Measurements from ENCODE around the gene CKAP5. TPM values are rescaled to one million over a fixed set of nuclear protein-coding genes. Genes with fewer than 3 reads are reported as not detected.

Gene CKAP5
- polyA plus RNA-seq, 1 experiment, result 84.0 TPM

- no peak overlapping the region for H3K4me3 ChIP-seq (ENCODE audit: low read depth, low read length)
- H3K27me3 ChIP-seq (ENCODE audit: control insufficient read depth, insufficient read depth, low read length), result no peaks in the 10 kb centered on the region
- ChIA-PET POLR2A (no interaction called here), CTCF (interaction anchor here (0.6 to 2.6 kb wide), 5 partner anchors 9 to 269 kb away, joined by 3 to 38 read pairs (median 5); no protein-coding TSS in a partner anchor)
- TF ChIP-seq, protein P1, sequence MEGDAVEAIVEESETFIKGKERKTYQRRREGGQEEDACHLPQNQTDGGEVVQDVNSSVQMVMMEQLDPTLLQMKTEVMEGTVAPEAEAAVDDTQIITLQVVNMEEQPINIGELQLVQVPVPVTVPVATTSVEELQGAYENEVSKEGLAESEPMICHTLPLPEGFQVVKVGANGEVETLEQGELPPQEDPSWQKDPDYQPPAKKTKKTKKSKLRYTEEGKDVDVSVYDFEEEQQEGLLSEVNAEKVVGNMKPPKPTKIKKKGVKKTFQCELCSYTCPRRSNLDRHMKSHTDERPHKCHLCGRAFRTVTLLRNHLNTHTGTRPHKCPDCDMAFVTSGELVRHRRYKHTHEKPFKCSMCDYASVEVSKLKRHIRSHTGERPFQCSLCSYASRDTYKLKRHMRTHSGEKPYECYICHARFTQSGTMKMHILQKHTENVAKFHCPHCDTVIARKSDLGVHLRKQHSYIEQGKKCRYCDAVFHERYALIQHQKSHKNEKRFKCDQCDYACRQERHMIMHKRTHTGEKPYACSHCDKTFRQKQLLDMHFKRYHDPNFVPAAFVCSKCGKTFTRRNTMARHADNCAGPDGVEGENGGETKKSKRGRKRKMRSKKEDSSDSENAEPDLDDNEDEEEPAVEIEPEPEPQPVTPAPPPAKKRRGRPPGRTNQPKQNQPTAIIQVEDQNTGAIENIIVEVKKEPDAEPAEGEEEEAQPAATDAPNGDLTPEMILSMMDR (IDR thresholded peaks at IDR 0.05; ENCODE audit: insufficient read depth, low read depth, low read length), result no peak
- no peaks in the 10 kb centered on the region for H3K36me3 ChIP-seq (ENCODE audit: control insufficient read depth, insufficient read depth, low read length)
- DNase-seq (ENCODE audit: low read depth), result no peak
Observed at GRCh38 chr11:46892109-46892508, 46.0 kb upstream of the CKAP5 start.

DNA sequence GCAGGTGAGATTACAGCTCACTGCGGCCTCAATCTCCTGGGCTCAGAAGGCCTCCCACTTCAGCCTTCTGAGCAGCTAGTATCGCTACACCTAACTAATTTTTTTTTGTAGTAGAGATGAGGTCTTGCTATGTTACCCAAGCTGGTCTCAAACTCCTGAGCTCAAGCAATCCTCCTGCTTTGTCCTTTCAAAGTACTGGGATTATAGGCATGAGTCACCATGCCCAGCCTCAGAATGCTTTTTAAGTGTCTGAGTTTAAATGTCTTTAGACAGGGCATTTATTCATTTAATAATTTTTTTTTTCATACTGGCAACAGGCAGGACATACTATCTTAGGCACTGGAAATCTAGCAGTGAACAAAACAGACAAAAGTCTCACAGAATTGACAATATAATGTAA, 44.6 kb upstream of the CKAP5 start:
- TF ChIP-seq, protein P1 (IDR thresholded peaks at IDR 0.05; ENCODE audit: insufficient read depth, low read depth, low read length), result no peak
- Histone ChIP-seq H3K4me3 (ENCODE audit: low read depth, low read length) (no peak overlapping the region), H3K27me3 (ENCODE audit: control insufficient read depth, insufficient read depth, low read length) (no peaks in the 10 kb centered on the region), H3K36me3 (ENCODE audit: control insufficient read depth, insufficient read depth, low read length) (no peaks in the 10 kb centered on the region)
- no peak for DNase-seq (ENCODE audit: low read depth)
- POLR2A ChIA-PET, result no interaction called here
- CTCF ChIA-PET, result interaction anchor here (0.7 to 2.6 kb wide), 8 partner anchors 13 to 273 kb away, joined by 3 to 38 read pairs (median 6); no protein-coding TSS in a partner anchor

DNA sequence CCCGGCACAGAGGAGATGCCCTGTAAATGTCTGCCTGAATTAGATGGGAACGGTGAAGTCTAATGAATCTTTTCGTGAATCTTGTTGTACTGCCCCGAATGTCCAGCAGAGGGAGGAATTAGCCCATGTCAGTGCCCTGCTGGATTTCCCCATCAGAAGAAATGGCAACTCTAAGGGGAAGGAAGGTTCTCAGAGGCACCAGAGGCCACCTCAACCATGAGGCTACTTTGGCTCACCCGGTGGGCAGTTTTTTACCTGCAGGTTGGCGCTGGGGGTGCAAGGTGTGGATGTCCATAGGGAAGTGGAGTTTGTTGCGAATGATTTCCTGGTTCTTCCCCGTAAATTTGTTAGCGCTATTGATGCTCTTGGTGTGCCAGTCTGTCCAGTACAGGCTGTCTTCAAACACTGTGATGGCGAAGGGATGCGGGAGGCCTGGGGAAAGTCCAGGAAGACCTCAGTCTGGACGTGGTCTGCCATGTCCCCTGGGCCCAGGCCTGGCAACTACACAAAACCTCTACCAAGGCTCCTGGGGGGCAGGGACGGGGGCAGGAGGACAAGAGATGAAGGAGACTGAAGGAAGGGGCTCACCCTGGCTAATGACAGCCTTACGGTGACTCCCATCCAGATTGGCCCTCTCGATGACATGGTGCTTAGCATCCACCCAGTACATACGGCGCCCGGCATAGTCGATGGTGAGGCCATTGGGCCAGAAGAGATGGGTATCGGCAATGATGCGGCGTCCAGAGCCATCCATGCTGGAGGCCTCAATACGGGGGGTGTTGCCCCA, 43.8 kb upstream of the CKAP5 start:
- DNase-seq (ENCODE audit: low read depth), result peak; percentile 9
- Histone ChIP-seq H3K4me3 (ENCODE audit: low read depth, low read length) (no peak overlapping the region), H3K36me3 (ENCODE audit: control insufficient read depth, insufficient read depth, low read length) (no peaks in the 10 kb centered on the region), H3K27me3 (ENCODE audit: control insufficient read depth, insufficient read depth, low read length) (no peaks in the 10 kb centered on the region)
- TF ChIP-seq, protein P1 (IDR thresholded peaks at IDR 0.05; ENCODE audit: insufficient read depth, low read depth, low read length), result peak; percentile 84
- CTCF ChIA-PET, result interaction anchor here (1.1 to 7.2 kb wide), 9 partner anchors 14 to 274 kb away, joined by 4 to 65 read pairs (median 7); no protein-coding TSS in a partner anchor
- POLR2A ChIA-PET, result no interaction called here

DNA sequence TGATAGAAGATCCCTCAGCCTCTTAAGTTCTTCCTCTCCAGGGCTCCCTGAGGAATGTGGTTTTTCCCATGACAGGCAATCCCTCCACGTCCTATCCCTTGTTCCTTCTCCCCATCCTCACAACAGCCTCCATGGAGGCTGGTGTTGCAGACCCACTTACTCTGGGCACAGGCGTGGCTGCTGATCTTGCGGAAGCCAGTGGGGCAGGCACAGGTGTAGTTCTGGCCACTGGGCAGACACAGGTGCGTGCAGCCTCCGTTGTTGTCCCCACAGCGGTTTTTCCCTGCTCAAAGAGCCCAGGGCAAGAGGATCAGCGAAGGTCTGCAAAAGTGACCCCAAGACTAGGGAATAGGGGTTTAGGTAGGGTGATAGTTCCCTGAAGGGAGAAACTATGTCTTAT, 43.2 kb upstream of the CKAP5 start:
- Histone ChIP-seq H3K36me3 (ENCODE audit: control insufficient read depth, insufficient read depth, low read length) (no peaks in the 10 kb centered on the region), H3K4me3 (ENCODE audit: low read depth, low read length) (no peak overlapping the region), H3K27me3 (ENCODE audit: control insufficient read depth, insufficient read depth, low read length) (no peaks in the 10 kb centered on the region)
- no peak for DNase-seq (ENCODE audit: low read depth)
- POLR2A ChIA-PET, result no interaction called here
- TF ChIP-seq, protein P1 (IDR thresholded peaks at IDR 0.05; ENCODE audit: insufficient read depth, low read depth, low read length), result no peak
- CTCF ChIA-PET, result interaction anchor here (0.6 to 7.2 kb wide), 4 partner anchors 23 to 274 kb away, joined by 3 to 65 read pairs (median 8); no protein-coding TSS in a partner anchor

- ChIA-PET CTCF (interaction anchor here (0.6 to 7.2 kb wide), 5 partner anchors 24 to 274 kb away, joined by 3 to 65 read pairs (median 6); no protein-coding TSS in a partner anchor), POLR2A (no interaction called here)
- Histone ChIP-seq H3K27me3 (ENCODE audit: control insufficient read depth, insufficient read depth, low read length) (no peaks in the 10 kb centered on the region), H3K4me3 (ENCODE audit: low read depth, low read length) (no peak overlapping the region), H3K36me3 (ENCODE audit: control insufficient read depth, insufficient read depth, low read length) (no peaks in the 10 kb centered on the region)
- DNase-seq (ENCODE audit: low read depth), result no peak
- TF ChIP-seq, protein P1 (IDR thresholded peaks at IDR 0.05; ENCODE audit: insufficient read depth, low read depth, low read length), result no peak
Observed at GRCh38 chr11:46888636-46889035, 42.6 kb upstream of the CKAP5 start.
